ENCODE results near the gene CKAP2.

DNA sequence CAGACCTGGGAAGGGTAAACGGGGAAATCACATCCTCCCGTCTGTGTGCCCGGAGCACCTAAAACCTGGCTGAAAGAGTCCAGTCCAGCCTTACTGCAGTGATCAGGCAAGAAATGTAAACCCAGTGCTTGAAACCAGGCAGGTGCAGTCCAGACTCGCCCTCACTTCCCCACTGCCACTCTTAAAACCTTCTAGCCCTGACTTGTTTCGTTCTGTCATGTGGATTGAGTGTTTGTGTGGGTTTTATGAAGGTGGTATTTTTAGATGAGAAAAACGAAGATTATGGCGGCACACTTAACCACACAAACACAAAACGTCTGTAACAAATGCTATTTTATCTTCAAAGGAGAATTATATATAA, 839 bp upstream of the CKAP2 start:
- TF ChIP-seq EZH2 (IDR thresholded peaks at IDR 0.05) (no peak), EZH2phosphoT487 (IDR thresholded peaks at IDR 0.05; ENCODE audit: borderline replicate concordance) (no peak), JUND (IDR thresholded peaks at IDR 0.05) (no peak), SIN3A (IDR thresholded peaks at IDR 0.05; ENCODE audit: low read depth) (no peak), POLR2AphosphoS5 (IDR thresholded peaks at IDR 0.05; ENCODE audit: low read depth, low read length) (no peak), SRF (IDR thresholded peaks at IDR 0.05; ENCODE audit: low read depth) (no peak), TCF7L2 (IDR thresholded peaks at IDR 0.05; ENCODE audit: borderline replicate concordance, extremely low read depth, insufficient read depth, insufficient read length) (no peak), POLR2A (IDR thresholded peaks at IDR 0.05; ENCODE audit: borderline replicate concordance, extremely low read depth, insufficient read depth, insufficient read length) (no peak), SP1 (IDR thresholded peaks at IDR 0.05; ENCODE audit: low read depth) (no peak), RAD21 (IDR thresholded peaks at IDR 0.05; ENCODE audit: low read depth) (no peak), CEBPB (IDR thresholded peaks at IDR 0.05; ENCODE audit: low read depth) (no peak)
- TF ChIP-seq, protein P1, sequence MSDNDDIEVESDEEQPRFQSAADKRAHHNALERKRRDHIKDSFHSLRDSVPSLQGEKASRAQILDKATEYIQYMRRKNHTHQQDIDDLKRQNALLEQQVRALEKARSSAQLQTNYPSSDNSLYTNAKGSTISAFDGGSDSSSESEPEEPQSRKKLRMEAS (IDR thresholded peaks at IDR 0.05): no peak
- TF ChIP-seq, protein P2, sequence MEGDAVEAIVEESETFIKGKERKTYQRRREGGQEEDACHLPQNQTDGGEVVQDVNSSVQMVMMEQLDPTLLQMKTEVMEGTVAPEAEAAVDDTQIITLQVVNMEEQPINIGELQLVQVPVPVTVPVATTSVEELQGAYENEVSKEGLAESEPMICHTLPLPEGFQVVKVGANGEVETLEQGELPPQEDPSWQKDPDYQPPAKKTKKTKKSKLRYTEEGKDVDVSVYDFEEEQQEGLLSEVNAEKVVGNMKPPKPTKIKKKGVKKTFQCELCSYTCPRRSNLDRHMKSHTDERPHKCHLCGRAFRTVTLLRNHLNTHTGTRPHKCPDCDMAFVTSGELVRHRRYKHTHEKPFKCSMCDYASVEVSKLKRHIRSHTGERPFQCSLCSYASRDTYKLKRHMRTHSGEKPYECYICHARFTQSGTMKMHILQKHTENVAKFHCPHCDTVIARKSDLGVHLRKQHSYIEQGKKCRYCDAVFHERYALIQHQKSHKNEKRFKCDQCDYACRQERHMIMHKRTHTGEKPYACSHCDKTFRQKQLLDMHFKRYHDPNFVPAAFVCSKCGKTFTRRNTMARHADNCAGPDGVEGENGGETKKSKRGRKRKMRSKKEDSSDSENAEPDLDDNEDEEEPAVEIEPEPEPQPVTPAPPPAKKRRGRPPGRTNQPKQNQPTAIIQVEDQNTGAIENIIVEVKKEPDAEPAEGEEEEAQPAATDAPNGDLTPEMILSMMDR (IDR thresholded peaks at IDR 0.05 in 2 of 3, conservative IDR thresholded peaks at IDR 0.05 in 1 of 3; ENCODE audit: borderline replicate concordance in 1 of 3, insufficient read depth in 1 of 3, low read depth in 2 of 3, low read length in 2 of 3): no peak
- TF ChIP-seq, protein P3, sequence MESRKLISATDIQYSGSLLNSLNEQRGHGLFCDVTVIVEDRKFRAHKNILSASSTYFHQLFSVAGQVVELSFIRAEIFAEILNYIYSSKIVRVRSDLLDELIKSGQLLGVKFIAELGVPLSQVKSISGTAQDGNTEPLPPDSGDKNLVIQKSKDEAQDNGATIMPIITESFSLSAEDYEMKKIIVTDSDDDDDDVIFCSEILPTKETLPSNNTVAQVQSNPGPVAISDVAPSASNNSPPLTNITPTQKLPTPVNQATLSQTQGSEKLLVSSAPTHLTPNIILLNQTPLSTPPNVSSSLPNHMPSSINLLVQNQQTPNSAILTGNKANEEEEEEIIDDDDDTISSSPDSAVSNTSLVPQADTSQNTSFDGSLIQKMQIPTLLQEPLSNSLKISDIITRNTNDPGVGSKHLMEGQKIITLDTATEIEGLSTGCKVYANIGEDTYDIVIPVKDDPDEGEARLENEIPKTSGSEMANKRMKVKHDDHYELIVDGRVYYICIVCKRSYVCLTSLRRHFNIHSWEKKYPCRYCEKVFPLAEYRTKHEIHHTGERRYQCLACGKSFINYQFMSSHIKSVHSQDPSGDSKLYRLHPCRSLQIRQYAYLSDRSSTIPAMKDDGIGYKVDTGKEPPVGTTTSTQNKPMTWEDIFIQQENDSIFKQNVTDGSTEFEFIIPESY (IDR thresholded peaks at IDR 0.05; ENCODE audit: extremely low read depth, insufficient replicate concordance, low read length): no peak
